K562 (cell line): ENCODE measurements around the gene DLGAP1. TPM values are rescaled to one million over a fixed set of nuclear protein-coding genes. Genes with fewer than 3 reads are reported as not detected.
A peak's percentile ranks its signal among the peaks of the same experiment; 100 is the strongest.

Source experiments
- BCL6 ChIP-seq: fragments of 250-450 bp; sonication (Bioruptor Pico); IDR thresholded peaks from 2 replicates; pipeline ENCODE4 v1.4.0; 2020
- BRD4 ChIP-seq: fragments of 200-600 bp; sonication (generic); IDR thresholded peaks from 2 replicates; pipeline ENCODE4 v1.6.1; 2017; ENCODE audit warnings: inconsistent platforms
- CREB1 ChIP-seq, 2 experiments: sonication (generic) in 1 of 2; formaldehyde crosslinking in 1 of 2; IDR thresholded peaks; 2 replicates each; pipeline versions ENCODE4 v1.6.1 to v1.8.0; 2012 to 2022; ENCODE audit warnings: inconsistent platforms in 1 of 2, mild to moderate bottlenecking in 1 of 2, missing genetic modification reagents in 1 of 2, moderate library complexity in 1 of 2
- DMBX1 ChIP-seq: fragments of 250-450 bp; sonication (Bioruptor Pico); IDR thresholded peaks from 2 replicates; pipeline ENCODE4 v1.8.0; 2022; ENCODE audit warnings: inconsistent platforms, mild to moderate bottlenecking, moderate library complexity, borderline replicate concordance
- GABPA ChIP-seq: fragments of 200-800 bp; sonication (Bioruptor generic); conservative IDR thresholded peaks from 2 replicates; pipeline ENCODE4 v1.6.1; 2016; ENCODE audit warnings: low read depth, missing genetic modification characterization, missing compliant biosample characterization
- HEY1 ChIP-seq: fragments of 250-450 bp; sonication (Bioruptor Pico); IDR thresholded peaks from 2 replicates; pipeline ENCODE4 v1.5.0; 2020; ENCODE audit warnings: mild to moderate bottlenecking, moderate library complexity, borderline replicate concordance
- HNRNPK ChIP-seq: fragments of 200-400 bp; formaldehyde crosslinking; IDR thresholded peaks from one replicate; pipeline ENCODE4 v1.6.1; 2018; ENCODE audit warnings: mild to moderate bottlenecking, low read depth, low read length; ENCODE audit not compliant: poor library complexity, severe bottlenecking
- HSF4 ChIP-seq: fragments of 250-450 bp; sonication (Bioruptor Pico); IDR thresholded peaks from 2 replicates; pipeline ENCODE4 v2.1.2; 2022; ENCODE audit warnings: mild to moderate bottlenecking, moderate library complexity, borderline replicate concordance
- KDM5B ChIP-seq: fragments of 200-600 bp; sonication (generic); IDR thresholded peaks from 2 replicates; pipeline ENCODE4 v1.6.1; 2012; ENCODE audit warnings: low read depth, mild to moderate bottlenecking, moderate library complexity, low read length, control low read depth, inconsistent platforms; ENCODE audit not compliant: insufficient replicate concordance
- L3MBTL2 ChIP-seq: fragments of 450-650 bp; IDR thresholded peaks from 2 replicates; pipeline ENCODE4 v1.6.1; 2016; ENCODE audit warnings: mild to moderate bottlenecking, moderate library complexity
- MIER1 ChIP-seq: fragments of 450-650 bp; IDR thresholded peaks from 2 replicates; pipeline ENCODE4 v1.6.1; 2016; ENCODE audit warnings: antibody characterized with exemption, mild to moderate bottlenecking, low read depth
- PHF21A ChIP-seq: fragments of 450-650 bp; IDR thresholded peaks from 2 replicates; pipeline ENCODE4 v1.6.1; 2017; ENCODE audit warnings: low read depth, borderline replicate concordance
- PML ChIP-seq: IDR thresholded peaks from 2 replicates; pipeline ENCODE4 v1.6.1; 2012; ENCODE audit warnings: low read length, inconsistent platforms
- RBM39 ChIP-seq: fragments of 200-400 bp; formaldehyde crosslinking; optimal IDR thresholded peaks from 2 replicates; pipeline ENCODE3; 2018; ENCODE audit warnings: low read depth, low read length
- RCOR1 ChIP-seq, 2 experiments: IDR thresholded peaks; 2 replicates each; pipeline ENCODE4 v1.6.1; 2012; ENCODE audit warnings: low read depth in 2 of 2, low read length in 2 of 2, borderline replicate concordance in 1 of 2, improper control_type of control experiment in 1 of 2
- SLC30A9 ChIP-seq: fragments of 250-450 bp; sonication (Bioruptor Pico); IDR thresholded peaks from 2 replicates; pipeline ENCODE4 v1.8.0; 2022; ENCODE audit warnings: mild to moderate bottlenecking, moderate library complexity
- TAF1 ChIP-seq: IDR thresholded peaks from 2 replicates; pipeline ENCODE4 v1.6.1; 2011; ENCODE audit warnings: mild to moderate bottlenecking, low read length, moderate library complexity; ENCODE audit not compliant: insufficient read depth, control insufficient read depth, severe bottlenecking; ENCODE audit errors: extremely low read depth
- XRCC4 ChIP-seq: IDR thresholded peaks from one replicate; pipeline ENCODE4 v1.6.1; 2011; ENCODE audit not compliant: insufficient read depth, insufficient read length; ENCODE audit errors: extremely low read depth
- ZBTB17 ChIP-seq: fragments of 450-650 bp; formaldehyde crosslinking; IDR thresholded peaks from 2 replicates; pipeline ENCODE4 v1.4.0; 2020; ENCODE audit warnings: mild to moderate bottlenecking
- ZBTB7A ChIP-seq: IDR thresholded peaks from 2 replicates; pipeline ENCODE4 v1.6.1; 2011; ENCODE audit warnings: low read depth, mild to moderate bottlenecking, low read length, moderate library complexity, borderline replicate concordance; ENCODE audit not compliant: control insufficient read depth
- ZC3H8 ChIP-seq: fragments of 450-650 bp; IDR thresholded peaks from 2 replicates; pipeline ENCODE4 v1.6.1; 2017
- ZKSCAN8 ChIP-seq: fragments of 200-800 bp; sonication (Bioruptor generic); IDR thresholded peaks from 2 replicates; pipeline ENCODE4 v1.6.1; 2016; ENCODE audit warnings: missing genetic modification characterization, missing compliant biosample characterization
- ZNF174 ChIP-seq: fragments of 250-450 bp; sonication (Bioruptor Pico); IDR thresholded peaks from 2 replicates; pipeline ENCODE4 v1.4.0; 2020; ENCODE audit warnings: mild to moderate bottlenecking
- ZNF586 ChIP-seq: fragments of 450-650 bp; formaldehyde crosslinking; conservative IDR thresholded peaks from 2 replicates; pipeline ENCODE4 v1.4.0; 2020; ENCODE audit warnings: mild to moderate bottlenecking, moderate library complexity
- ZNF79 ChIP-seq: fragments of 250-450 bp; sonication (Bioruptor Pico); IDR thresholded peaks from 2 replicates; pipeline ENCODE4 v1.4.0; 2020; ENCODE audit warnings: low read depth, mild to moderate bottlenecking, moderate library complexity
- polyA plus RNA-seq, 8 experiments: library from polyadenylated mRNA; depleted of rRNA in 4 of 8; stranded (reverse) in 5 of 8; unstranded in 3 of 8; fragments of >200 nt; fragmentation: Nextera tagmentation in 2 of 8; fragmentation: Illumina TruSeq in 1 of 8; extraction: Ambion mirVana in 2 of 8; extraction: Trizol in 1 of 8; gene quantifications; 2 replicates each; pipeline versions ENCODE4 v1.2.1 to v1.2.3, GENCODE V29; 2011 to 2014; ENCODE audit warnings: inconsistent platforms in 1 of 8, missing spikeins in 1 of 8
- total RNA-seq, 7 experiments: library from RNA; depleted of rRNA in 6 of 7; stranded (reverse); fragments of >200 nt in 6 of 7; fragmentation: Illumina TruSeq in 2 of 7; extraction: Trizol in 2 of 7; gene quantifications; 2 replicates each; pipeline versions ENCODE4 v1.2.1 to v1.2.3, GENCODE V29; 2011 to 2021; ENCODE audit warnings: low replicate concordance in 1 of 7
- TF ChIP-seq, protein P1 (sequence below): fragments of 250-450 bp; sonication (Bioruptor Pico); IDR thresholded peaks from 2 replicates; pipeline ENCODE4 v1.5.0; 2021; ENCODE audit warnings: mild to moderate bottlenecking, borderline replicate concordance

DLGAP1 gene
- total and polyA plus RNA-seq, 9 of the 15 experiments (the other 6 are each of a cell fraction or from before 2014, with no cell fraction given) = 0.04 to 0.22 (median 0.08) TPM

DNA sequence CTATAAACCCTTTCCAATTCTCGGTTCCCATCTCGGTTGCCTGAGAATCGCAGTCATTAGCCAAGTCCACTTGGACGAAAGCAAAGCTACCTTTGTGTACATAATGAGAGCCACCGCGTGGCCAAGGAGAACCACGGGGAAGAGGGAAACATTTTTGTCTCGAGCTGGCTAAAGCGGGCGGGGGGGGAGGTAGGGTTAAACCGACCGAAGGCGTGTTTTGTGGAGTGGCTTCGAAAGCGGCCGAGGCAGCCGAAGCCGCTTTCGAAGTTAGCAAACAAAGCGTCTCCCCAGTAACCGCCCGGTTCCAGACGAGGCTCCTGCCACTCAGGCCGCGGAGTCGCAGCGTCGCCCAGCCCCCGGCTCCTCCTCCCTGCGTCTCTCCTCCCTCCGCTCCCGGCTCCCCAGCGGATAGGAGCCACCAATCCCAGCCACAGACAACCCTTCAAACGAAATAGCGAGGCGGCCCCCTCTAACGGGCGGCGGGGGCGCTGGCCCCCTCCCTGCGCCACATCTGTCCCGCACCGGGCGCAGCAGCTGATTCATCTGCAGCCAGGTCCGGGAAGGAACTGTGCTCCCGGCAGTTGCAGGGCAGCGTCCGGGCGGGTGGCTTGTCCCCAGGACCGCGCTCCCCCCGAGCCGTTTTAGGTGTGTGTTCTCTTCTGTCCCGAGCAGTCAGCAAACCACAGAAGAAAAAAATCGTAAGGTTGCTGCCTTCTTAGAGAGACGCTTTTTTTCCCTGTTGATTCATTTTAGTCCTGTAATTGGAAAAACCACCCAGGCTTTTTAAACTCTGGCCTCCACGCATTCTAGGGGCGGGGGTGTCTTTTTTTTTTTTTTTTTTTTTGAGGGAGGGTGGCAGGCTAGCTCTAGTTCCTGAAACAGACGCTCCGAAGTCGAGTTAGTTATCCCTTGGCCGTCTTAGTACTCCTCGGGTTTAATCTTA lies 1006.9 kb downstream of the DLGAP1 start (continued):
- TF ChIP-seq DMBX1 (CRISPR knock-in tag) (peak; percentile 48), L3MBTL2 (no peak), ZKSCAN8 (CRISPR knock-in tag) (no peak), SLC30A9 (CRISPR knock-in tag) (no peak), CREB1 (IDR thresholded peaks at IDR 0.05) (peak; percentile 72), CREB1 (CRISPR knock-in tag; IDR thresholded peaks at IDR 0.05) (peak; percentile 85), HSF4 (CRISPR knock-in tag) (no peak), RCOR1 (IDR thresholded peaks at IDR 0.05; ENCODE audit: borderline replicate concordance in 1 of 2, low read depth in 2 of 2, low read length in 2 of 2) (peak; percentile 62 to 93; a peak in 2 of 4 replicates), TAF1 (peak; percentile 99), ZC3H8 (no peak), RBM39 (no peak), ZNF79 (CRISPR knock-in tag) (peak; percentile 41; the same call in 1 of the 2 replicates), KDM5B (peak; percentile 92), BRD4 (peak; percentile 83), MIER1 (no peak), ZBTB7A (peak; percentile 99), HEY1 (peak; percentile 70; the same call in 1 of the 2 replicates), PML (peak; percentile 87), ZNF174 (no peak), ZBTB17 (CRISPR knock-in tag) (peak; percentile 5; the same call in 1 of the 2 replicates), ZNF586 (CRISPR knock-in tag) (no peak), HNRNPK (no peak), XRCC4 (no peak), PHF21A (no peak), GABPA (tag) (no peak), BCL6 (no peak)
- TF ChIP-seq, protein P1, sequence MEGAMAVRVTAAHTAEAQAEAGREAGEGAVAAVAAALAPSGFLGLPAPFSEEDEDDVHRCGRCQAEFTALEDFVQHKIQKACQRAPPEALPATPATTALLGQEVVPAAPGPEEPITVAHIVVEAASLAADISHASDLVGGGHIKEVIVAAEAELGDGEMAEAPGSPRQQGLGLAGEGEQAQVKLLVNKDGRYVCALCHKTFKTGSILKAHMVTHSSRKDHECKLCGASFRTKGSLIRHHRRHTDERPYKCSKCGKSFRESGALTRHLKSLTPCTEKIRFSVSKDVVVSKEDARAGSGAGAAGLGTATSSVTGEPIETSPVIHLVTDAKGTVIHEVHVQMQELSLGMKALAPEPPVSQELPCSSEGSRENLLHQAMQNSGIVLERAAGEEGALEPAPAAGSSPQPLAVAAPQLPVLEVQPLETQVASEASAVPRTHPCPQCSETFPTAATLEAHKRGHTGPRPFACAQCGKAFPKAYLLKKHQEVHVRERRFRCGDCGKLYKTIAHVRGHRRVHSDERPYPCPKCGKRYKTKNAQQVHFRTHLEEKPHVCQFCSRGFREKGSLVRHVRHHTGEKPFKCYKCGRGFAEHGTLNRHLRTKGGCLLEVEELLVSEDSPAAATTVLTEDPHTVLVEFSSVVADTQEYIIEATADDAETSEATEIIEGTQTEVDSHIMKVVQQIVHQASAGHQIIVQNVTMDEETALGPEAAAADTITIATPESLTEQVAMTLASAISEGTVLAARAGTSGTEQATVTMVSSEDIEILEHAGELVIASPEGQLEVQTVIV (CRISPR knock-in tag) = no peak; the same call in 1 of the 2 replicates
